Hindlimb muscle (tissue), 1 donor: ENCODE data around the gene SH3TC2. TPM values are rescaled to one million over a fixed set of nuclear protein-coding genes. Genes with fewer than 3 reads are reported as not detected.

Source experiments
- DNase-seq: peaks from one replicate; pipeline ENCODE4 v3.0.0-alpha.2; 2013
- polyA plus RNA-seq: library from polyadenylated mRNA; unstranded; fragments of 120-200 nt; gene quantifications from one replicate; pipeline ENCODE4 v1.2.1, GENCODE V29; 2013; ENCODE audit not compliant: insufficient read length

Gene SH3TC2
- polyA plus RNA-seq, 1 donor, result 1.8 TPM

DNA sequence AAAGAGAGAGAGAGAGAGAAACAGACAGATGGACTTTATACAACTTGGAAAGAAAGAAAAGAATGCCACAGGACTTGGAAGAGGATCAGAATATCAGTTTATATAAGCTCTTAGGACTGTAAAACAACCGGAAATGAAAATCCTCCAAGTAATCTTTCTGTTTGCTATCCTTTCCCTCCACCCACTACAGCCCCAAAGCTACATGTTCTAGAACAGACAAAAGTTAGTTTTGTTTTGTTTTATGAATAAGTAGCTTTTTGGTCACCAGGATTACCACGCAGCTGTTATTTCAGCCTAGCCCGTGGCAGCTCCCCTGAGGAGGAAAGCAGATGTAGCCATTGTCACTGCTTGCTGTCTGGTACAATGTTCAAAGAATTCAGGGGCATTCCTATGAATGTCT, 66.6 kb downstream of the SH3TC2 start:
- no peak for DNase-seq

DNA sequence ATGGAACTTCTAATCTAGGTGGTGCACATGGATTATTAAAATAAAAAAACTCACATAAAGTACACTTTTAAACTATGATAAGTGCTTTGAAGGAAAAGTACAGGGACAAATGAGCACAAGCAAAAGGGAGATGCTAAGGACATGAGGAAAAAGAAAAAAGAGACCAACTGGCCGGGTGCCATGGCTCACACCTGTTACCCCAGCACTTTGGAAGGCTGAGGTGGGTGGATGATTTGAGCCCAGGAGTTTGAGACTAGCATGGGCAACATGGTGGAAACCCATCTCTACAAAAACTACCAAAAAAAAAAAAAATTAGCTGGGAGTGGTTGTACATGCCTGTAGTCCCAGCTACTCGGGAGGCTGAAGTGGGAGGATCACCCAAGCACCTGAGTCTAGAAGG, 67.1 kb downstream of the SH3TC2 start:
- no peak for DNase-seq

DNA sequence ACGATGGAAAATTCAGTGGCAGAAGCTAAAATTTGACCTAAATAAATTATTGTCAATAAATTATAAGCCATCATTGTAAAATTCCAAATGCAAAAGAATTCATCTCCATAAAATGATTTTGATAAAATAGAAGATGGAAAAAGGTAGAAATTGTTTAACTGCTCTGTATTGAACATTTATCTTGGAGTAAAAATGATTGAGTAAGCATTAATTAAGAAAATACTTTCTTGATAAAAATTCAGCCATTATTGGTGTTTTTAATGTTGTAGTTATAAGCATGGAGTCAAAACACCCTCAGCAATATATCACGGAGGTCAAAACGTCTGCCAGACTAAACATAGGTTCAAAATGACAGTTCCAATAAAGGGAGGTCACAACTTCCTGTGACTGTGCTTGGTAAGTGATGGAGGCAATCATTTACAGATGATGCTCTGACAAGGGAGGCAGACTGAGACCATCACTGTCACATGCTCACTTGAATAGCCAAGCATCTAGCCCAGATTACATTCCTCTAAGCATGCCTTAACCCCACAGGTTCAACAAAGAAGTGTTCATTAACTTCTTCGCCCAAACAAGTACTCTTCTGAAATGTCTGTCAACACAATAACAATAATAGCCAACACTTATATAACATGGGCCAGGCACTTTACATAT, 69.5 kb downstream of the SH3TC2 start:
- DNase-seq, result no peak

DNA sequence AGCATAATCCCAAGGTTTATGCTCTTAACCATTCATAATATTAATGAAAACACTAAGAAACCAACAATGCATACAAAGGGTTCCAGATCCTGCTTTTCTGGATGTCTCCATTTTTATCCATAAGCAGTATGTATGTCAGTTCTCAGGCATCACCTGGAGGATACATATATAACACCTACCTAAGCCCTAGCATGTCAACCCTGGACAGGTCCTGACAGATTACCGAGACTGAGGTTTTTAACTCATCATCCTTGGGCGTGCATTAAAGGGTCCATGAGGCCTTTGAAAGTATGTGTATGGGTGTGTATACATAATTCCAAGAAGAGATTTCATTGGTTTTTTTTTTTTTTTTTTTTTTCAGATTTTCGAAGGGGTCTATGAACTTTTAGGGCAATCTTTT, 70.6 kb downstream of the SH3TC2 start:
- no peak for DNase-seq

DNA sequence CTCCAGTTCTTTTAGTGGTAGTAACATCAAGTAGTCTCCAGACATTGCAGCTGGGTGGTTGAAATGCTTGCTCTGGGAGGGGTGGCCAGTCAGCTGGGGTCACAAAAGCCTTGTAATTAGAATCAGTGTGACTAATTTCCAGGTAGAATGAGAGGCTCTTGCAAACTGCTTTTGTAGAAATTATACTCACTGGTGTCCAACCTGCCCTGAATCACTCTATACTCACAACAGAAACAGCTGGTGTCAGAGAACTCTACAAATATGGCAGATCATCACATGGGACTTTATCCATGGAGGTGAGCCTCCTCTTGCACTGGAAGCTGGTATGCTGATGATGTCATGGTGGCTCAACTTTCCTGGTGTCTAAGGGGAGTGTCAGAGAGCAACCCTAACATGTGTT, 71.3 kb downstream of the SH3TC2 start:
- no peak for DNase-seq

DNA sequence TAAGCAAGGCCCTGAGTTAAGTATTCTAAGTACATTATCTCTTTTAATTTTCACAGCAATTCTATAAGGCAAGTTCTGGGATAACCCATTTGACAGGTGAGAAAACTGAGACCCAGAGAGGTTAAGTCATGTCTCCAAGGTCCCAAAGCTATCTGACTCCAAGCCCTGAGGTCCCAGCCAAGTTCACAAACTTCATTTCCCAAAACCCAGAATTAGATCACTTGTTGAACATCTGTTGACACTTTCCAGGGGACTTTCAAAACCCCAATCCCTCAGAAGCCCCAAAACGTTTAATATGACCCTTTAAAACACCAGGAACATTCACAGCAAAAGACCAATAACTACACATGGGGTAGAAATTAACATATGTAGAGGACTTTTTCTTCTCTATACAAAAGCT, 72.0 kb downstream of the SH3TC2 start:
- DNase-seq, result no peak

DNA sequence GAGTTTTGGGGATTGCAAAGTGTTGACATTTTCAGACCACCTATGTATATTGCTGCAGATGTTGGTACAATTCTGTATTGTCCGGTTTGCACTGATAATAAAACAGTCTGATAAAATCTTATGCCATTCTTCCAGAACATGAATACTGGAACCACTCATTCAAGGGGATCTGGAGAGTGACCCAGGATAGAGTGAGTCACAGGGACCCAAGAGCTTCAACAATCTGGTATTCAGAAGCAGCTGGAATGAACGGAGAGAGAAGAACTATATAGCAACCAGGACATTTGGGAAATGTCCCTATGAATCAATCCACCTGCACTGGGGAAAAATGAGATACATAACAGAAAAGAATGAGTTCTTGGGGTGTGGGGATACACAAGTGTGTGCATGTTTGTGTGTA, 73.3 kb downstream of the SH3TC2 start:
- no peak for DNase-seq

DNA sequence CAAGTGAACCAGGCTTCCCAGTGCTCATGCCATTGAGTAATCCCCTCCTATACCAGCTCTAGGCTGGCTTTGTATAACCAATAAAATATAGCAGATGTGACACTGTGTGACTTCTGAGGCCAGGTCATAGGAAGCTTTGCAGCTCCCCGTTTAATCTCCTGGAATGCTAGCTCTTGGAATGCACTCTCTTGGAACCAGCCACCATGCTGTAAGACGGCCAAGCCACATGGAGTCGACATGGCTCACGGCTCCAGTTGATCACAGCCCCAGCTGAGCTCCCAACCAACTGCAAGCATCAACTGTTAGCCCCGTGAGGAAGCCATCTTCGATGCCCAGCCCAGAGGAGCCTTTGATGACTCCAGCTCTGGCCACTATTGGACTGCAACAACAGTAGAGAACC, 74.5 kb downstream of the SH3TC2 start:
- no peak for DNase-seq

DNA sequence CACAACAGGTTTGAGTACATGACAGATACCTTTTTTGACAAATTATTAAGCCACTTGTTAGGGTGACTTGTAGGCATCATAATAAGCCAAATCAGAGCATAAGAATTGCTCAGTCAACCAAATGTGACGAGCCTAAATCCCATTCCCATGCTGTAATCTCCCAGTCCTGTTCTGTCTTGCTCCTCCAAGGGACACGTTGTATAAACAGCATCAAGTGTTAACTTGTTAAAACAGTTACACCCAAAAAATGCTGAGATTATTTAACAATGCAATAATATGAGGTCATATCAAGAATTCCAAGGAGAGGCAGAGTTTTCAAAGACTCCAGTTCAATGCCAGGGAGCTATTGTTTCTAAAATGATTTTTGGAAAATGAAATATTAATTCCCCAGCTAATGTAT, 76.2 kb downstream of the SH3TC2 start:
- DNase-seq, result no peak

DNA sequence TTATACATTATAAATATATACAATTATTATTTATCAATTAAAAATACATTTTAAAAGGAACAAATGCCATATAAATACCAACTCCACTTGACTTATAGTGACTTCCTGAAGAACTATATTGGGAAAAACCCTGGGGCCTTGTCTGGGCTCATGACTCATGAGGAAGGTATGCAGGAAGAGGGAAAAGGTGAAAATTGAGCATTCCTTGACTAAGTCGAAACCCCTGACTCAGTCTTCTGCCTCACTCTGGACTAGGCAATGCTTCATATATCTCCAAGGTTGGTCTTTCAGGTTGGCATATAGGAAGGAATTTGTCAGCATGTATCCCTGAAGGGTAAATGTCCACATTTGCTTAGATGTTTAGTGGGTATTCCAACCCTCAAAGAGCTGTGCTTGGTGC, 78.5 kb downstream of the SH3TC2 start:
- no peak for DNase-seq

DNA sequence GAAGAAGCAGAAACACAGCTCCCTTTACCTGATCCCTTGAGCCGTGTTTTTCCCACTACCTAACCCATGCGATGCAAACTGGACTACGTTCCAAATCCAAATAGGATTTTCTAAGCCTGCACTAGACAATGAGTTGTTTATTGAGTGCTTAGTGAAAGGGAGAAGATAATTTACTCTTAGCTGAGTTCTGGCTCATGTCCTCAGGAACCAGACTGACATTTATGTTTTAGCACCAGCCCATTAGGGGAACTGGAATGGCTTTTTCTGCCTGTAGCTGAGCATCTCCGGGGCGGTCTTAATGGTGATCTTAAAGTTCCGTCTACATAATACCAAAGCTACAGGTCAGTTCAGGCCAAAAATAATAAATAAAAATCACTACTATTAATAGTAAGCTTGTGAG, 81.5 kb downstream of the SH3TC2 start:
- no peak for DNase-seq

DNA sequence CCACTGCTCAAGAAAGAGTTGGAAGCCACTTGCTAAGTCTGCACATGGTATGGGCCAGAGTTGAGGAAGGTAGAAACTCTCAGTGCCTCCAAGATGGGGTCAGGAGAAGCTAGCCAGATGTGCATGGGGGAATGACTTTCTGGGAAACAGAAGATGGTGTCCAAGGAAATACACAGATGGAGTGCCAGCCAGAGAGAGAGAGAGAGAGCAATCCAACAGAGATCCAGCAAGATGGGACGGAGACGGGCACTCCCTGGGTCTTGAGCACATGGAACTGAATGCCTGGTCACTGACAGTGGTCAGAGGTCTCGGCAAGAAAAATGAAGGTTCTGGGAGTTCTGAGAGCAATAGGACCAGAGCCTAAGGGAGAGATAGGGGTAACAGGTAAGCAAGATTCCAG, 82.1 kb downstream of the SH3TC2 start:
- DNase-seq, result no peak

DNA sequence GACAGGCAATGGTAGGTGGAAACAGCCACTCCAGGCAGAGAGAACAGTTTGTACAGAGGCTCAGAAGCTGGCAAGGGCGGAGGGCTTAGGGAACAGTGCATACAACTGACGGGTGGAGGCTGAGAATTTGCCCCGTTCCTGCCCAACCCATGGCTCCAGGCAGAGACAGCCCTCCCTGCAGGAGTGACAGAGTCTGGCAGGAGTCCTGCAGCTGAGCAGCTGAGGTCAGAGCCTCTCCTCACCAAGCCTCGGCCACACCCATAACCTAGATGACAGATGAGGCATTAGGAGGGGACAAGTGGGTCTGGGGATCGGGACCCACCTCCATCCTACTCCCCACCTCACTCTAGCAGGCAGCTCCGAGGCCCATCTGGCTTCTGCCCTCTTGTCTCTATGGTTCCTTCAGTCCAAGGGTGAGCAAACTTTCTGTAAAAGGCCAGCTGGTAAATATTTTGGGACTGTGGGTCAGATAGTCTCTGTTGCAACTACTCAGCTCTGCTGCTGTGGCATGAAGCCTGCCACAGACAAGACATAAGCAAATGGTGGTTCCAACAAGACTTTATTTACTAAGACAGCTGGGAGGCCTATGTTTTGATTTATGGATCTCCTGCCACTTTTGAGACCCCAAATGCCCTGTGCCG, 83.7 kb downstream of the SH3TC2 start:
- no peak for DNase-seq

DNA sequence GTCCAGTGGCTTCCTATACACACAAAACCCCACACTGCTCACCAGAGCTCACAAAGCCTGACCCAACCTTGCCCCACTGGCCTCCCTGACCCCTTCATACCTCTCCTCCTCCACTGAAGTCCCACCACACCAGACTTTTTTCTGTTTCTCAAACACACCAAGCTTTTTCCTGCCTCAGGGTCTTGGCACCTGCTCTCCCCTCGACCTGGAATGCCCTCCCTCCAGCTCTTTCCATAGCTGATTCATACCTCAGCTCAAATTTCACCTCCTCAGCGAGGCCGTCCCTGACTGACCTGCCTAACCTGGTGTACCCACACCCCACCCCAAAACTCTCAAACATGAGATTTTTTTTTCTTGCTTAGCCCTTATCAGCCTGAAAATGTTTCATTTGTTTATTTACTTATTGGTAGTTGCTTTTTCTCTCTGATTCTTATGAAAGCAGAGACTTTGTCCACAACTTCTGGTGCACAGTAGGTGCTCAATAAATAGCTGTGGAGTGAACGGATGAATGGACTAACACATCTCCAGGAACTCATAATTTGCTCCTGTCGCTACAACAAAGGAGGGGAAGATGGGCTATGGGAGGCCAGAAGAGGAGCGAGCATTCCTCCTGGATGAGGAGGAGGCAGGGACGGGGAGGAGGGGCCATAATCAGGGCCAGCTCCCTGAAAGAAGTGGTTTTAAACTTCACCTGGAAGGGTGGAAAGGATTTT, 84.3 kb downstream of the SH3TC2 start:
- DNase-seq, result no peak

DNA sequence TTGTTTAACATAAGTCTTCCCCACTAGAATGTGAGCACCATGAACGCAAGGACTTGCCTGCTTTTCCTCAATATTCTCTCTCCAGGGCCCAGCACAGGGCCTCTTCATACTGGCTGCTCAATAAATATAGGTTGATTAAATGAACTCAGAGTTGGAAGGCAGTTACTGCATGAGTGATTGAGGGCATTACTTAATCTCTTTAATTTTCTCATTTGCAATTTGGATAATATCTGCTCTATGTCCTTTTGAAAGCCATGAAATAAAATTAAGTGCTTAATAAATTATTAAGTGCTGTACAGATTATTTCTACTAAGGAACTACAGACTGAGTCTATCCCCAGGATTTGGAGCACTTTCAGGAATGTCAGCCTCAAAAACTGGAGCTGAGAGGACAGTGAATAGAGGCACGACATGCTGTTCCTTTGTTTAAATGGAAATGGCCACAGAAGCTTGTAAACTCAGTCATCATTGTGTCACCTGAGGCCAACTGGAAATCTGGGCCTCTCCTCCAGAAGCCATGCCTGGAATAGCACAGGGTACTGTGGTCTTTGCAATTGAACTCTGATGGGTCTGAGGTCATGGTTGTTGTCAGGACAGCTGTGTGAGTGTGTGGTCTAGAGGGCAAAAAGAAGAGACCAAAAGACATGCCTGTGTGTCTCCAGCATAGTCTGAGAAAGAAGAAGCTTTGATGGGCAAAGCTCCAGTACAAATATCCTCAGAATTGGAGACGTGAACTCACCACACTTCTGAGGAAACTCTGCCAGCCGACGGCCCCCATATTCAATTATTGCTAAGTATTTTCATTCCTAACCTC, 86.1 kb downstream of the SH3TC2 start:
- DNase-seq, result no peak

DNA sequence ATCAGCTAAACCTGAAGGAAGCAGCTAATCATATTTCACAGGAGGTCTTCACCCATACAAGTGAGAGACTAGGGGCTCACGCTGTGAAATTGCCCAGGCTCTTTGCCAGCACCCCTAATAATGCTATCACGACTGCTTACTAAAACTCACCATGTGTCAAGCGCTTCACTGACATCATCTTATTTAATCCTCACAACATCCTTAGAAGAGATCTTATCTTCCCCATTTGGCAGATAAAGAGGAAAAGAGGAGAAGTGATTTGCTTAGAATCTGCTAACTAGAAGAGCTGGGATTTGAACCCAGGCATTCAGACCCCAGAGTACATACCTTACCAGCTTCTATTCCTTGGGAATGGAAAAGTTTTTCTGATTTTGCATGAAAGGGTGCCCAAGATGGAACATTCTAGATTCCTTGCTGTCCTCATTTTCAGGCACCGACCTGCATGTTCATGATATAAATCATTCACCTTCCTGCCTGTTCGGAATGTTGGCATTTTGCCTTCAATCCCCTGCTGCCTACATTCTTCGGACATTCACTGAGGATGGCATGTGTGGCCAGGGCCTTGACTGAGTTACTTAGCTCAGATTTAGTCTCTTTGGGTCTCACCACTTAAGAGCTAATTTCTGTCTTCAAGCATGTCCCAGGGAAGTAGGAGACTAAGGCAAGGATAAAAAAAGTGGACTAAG, 88.1 kb downstream of the SH3TC2 start:
- no peak for DNase-seq

DNA sequence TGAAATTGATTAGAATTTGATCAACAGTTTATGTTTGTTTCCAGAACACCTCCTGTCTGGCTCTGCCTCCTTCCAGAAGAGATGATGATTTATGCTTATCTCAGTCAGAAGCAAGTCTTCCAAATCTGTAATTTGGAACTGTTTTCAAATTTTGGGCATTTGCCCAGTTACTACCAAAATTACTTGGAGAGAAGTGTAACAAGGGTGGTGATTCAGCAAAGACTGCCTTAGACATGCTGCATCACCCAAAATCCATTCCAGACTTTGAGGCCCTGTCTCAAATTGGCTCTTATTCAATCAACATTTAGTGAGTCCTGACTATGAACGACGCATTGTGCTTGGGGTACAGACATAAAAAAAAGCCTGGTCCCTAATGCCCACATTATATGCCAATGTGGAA, 89.4 kb downstream of the SH3TC2 start:
- no peak for DNase-seq

DNA sequence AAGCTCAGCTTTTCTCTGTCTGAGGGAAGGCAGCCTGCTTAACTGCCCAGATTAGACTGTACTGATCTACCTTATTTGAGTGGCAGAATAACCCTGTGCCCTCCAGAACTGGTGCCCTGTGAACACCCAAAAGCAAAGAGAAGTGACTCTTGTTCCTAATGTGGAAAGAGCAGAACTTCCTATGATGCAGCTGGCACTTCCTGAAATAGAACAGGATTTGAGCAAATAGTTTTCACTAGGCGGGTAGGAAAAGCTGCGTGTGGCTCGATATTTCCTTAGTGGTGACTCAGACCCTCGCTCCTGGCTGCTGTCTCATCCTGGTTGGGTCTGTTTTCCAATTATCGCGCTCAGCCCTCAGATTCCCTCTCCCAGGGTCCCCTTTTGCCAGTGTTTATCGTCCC, 89.9 kb downstream of the SH3TC2 start:
- DNase-seq, result peak; percentile 38

DNA sequence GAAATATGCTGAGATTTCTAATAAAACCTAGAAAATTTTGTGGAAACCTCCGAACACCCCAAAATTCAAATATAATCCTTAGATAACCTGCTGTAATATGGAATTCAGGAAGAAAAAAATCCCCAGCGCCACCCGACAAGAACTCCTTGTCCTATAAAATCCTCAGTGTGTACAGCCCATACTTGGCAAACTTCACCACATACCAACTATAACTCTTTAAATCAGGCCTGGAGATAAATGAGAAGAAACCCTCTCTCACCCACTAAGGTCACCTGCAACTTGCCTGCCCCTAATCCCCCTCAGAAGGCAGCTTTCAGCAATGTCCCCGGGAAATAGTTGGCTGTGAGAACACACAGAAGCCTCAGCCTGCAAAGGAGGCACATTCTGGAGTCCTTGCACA, 90.5 kb downstream of the SH3TC2 start:
- no peak for DNase-seq

DNA sequence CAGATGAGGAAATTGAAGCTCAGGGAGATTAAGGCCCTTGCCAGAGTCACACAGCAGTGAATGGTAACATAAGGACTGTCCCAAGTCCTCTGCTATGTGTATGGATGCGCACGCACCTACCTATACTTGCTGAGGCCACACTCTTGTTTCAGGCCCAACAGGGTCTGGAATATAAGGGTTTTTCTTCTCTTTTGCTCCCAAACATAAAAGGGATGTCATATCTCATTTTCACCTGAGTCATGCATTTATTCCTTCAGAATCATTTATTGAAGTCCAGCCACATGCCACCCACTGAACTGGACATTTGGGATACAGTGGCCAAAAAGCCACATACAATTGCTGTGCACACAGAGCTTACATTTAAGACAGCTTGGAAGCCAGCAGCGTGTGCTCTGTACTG, 92.0 kb downstream of the SH3TC2 start:
- no peak for DNase-seq

DNA sequence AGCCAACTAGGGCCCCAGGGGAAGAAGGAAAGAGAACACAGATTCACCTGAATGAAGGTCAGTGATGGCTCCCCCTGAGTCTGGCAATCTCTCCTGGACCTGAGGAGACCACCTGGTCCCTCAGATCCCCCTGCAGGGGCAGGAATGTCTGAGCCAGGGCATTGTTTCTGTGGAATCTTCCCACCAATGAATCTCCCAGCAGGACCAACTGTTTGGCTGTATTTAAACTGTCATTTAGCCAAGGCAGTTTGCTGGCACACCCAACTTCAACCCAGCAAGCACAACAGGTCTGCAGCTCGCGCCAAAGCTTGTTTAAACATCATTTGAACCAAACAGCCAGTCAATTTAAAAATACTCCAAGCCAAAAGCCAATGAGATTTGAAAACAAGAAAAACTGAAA, 92.6 kb downstream of the SH3TC2 start:
- DNase-seq, result peak; percentile 28

DNA sequence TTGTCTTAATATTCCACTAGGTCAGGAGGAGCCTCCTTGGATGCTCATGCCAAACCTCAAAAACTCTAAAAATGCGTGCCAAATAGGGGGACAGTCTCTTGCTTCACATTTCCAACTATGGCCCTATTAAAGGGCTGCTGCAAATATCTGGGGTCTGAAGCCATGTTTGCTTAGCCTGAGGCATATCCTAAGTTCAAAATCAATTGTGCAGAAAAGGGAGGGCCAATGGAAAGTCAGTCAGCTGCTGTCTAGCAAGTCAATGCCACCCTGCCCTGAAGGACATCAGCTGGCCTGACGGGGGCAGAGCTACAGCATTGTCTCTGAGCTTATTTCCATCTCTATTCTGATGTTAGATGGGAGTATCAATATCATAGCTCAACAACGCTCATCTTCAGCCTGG, 93.6 kb downstream of the SH3TC2 start:
- no peak for DNase-seq

DNA sequence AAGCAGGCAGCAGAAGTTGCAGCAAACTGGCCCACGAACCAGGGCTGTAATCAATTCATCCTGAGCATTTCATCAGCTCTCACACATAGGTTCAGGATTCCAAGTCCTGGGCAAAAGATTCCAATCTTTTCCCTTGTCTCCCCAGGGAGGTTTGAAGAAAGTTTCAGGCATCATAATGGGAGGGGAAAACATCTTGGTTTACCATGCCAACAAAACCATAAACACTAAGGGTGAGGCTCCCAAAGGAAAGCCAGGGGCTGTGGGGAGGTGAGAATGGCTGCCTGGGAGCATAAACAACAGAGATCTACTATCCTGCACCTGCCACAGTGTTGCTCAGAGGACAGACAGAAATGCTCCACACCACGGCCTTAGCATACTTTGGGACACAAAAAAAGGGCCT, 94.6 kb downstream of the SH3TC2 start:
- DNase-seq, result no peak
